HL-60 (cell line): ENCODE measurements around the gene DUOX2.

ENCODE experiments used
- GABPA ChIP-seq: IDR thresholded peaks from 2 replicates; pipeline ENCODE4 v1.6.1; 2012; ENCODE audit warnings: low read depth
- POLR2AphosphoS5 ChIP-seq: IDR thresholded peaks from 2 replicates; pipeline ENCODE4 v1.6.1; 2012; ENCODE audit warnings: low read depth
- TF ChIP-seq, protein P1 (sequence below): IDR thresholded peaks from one replicate; pipeline ENCODE4 v1.5.1; 2011; ENCODE audit warnings: low read length, control low read depth, inconsistent platforms; ENCODE audit not compliant: insufficient read depth
- TF ChIP-seq, protein P2 (sequence below): IDR thresholded peaks from 2 replicates; pipeline ENCODE4 v1.6.1; 2012; ENCODE audit warnings: low read depth; ENCODE audit not compliant: insufficient replicate concordance

DNA sequence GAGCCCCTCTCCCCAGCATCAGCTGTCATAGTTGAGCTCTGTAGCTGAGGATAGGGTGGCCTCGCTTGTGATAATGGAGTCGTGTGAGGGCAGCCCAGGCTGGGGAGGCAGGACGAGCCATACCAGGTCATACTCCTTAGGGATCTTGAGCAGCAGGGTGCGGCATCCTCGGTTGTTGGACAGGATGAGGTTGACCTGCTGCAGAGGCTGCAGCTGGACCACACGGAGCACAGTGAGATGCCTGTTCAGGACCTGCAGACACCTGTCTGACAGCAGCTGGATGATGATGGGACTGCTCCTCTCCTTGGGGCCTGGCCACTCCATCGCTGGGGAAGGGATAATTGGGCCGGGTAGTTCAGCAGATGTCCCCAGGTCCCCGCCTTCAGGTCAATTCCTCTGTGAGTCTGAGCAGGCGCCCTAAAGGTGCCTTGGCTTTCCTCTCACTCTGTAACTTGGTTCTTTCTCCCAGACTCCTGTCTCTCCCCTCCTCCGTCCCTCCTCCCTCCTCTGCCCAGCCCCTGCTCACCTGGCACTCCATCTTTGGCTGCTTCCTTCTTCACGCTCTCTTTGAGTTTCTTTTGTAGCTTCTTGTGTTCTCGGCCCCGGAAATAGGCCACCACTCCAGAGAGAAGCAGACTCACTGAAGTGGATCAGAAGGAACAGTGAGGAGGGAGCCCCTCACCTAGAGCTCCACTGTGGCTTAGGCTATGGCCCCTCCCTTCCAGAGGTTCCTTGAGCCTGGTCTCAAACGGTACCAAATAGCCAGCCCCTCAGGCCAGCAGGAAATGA lies 7.8 kb downstream of the DUOX2 start:
- TF ChIP-seq, protein P1, sequence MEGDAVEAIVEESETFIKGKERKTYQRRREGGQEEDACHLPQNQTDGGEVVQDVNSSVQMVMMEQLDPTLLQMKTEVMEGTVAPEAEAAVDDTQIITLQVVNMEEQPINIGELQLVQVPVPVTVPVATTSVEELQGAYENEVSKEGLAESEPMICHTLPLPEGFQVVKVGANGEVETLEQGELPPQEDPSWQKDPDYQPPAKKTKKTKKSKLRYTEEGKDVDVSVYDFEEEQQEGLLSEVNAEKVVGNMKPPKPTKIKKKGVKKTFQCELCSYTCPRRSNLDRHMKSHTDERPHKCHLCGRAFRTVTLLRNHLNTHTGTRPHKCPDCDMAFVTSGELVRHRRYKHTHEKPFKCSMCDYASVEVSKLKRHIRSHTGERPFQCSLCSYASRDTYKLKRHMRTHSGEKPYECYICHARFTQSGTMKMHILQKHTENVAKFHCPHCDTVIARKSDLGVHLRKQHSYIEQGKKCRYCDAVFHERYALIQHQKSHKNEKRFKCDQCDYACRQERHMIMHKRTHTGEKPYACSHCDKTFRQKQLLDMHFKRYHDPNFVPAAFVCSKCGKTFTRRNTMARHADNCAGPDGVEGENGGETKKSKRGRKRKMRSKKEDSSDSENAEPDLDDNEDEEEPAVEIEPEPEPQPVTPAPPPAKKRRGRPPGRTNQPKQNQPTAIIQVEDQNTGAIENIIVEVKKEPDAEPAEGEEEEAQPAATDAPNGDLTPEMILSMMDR, result no peak
- TF ChIP-seq GABPA (no peak), POLR2AphosphoS5 (no peak)
- TF ChIP-seq, protein P2, sequence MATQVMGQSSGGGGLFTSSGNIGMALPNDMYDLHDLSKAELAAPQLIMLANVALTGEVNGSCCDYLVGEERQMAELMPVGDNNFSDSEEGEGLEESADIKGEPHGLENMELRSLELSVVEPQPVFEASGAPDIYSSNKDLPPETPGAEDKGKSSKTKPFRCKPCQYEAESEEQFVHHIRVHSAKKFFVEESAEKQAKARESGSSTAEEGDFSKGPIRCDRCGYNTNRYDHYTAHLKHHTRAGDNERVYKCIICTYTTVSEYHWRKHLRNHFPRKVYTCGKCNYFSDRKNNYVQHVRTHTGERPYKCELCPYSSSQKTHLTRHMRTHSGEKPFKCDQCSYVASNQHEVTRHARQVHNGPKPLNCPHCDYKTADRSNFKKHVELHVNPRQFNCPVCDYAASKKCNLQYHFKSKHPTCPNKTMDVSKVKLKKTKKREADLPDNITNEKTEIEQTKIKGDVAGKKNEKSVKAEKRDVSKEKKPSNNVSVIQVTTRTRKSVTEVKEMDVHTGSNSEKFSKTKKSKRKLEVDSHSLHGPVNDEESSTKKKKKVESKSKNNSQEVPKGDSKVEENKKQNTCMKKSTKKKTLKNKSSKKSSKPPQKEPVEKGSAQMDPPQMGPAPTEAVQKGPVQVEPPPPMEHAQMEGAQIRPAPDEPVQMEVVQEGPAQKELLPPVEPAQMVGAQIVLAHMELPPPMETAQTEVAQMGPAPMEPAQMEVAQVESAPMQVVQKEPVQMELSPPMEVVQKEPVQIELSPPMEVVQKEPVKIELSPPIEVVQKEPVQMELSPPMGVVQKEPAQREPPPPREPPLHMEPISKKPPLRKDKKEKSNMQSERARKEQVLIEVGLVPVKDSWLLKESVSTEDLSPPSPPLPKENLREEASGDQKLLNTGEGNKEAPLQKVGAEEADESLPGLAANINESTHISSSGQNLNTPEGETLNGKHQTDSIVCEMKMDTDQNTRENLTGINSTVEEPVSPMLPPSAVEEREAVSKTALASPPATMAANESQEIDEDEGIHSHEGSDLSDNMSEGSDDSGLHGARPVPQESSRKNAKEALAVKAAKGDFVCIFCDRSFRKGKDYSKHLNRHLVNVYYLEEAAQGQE, result no peak
